ENCODE data around the gene LYRM4.

Gene LYRM4

GRCh38 chr6:5087389-5087788 lies 173.4 kb downstream of the LYRM4 start:
- no peak overlapping the region for H3K27ac Mint-ChIP-seq
- no peaks in the 10 kb centered on the region for H3K36me3 Mint-ChIP-seq (ENCODE audit: low read depth)
- H3K9me3 Mint-ChIP-seq, result no peaks in the 10 kb centered on the region
- no peak for TF ChIP-seq CTCF (IDR thresholded peaks at IDR 0.05; ENCODE audit: unreplicated experiment in 3 of 3)
- H3K27me3 Mint-ChIP-seq (ENCODE audit: low read depth), result peaks cover 37% of the 10 kb centered on the region
- no peaks in the 10 kb centered on the region for H3K4me1 Mint-ChIP-seq
- peak overlapping the region; percentile 59 to 77 (median 70) for H3K4me3 Mint-ChIP-seq

- H3K27ac Mint-ChIP-seq, result no peak overlapping the region
- no peak for TF ChIP-seq CTCF (IDR thresholded peaks at IDR 0.05; ENCODE audit: unreplicated experiment in 3 of 3)
- peak overlapping the region; percentile 53 to 65 (median 57) for H3K4me3 Mint-ChIP-seq
- H3K27me3 Mint-ChIP-seq (ENCODE audit: low read depth), result peaks cover 47% of the 10 kb centered on the region
- H3K36me3 Mint-ChIP-seq (ENCODE audit: low read depth), result no peaks in the 10 kb centered on the region
- H3K4me1 Mint-ChIP-seq, result no peaks in the 10 kb centered on the region
- no peaks in the 10 kb centered on the region for H3K9me3 Mint-ChIP-seq
These were observed 174.4 kb downstream of the LYRM4 start for GRCh38 chr6:5086294-5086890.

- Mint-ChIP-seq H3K36me3 (ENCODE audit: low read depth) (no peaks in the 10 kb centered on the region), H3K27ac (no peak overlapping the region), H3K4me3 (peak overlapping the region; percentile 53 to 81 (median 73)), H3K9me3 (no peaks in the 10 kb centered on the region), H3K27me3 (ENCODE audit: low read depth) (peaks cover 47% of the 10 kb centered on the region), H3K4me1 (no peaks in the 10 kb centered on the region)
- TF ChIP-seq CTCF (IDR thresholded peaks at IDR 0.05; ENCODE audit: unreplicated experiment in 3 of 3), result no peak
These were observed 175.0 kb downstream of the LYRM4 start for GRCh38 chr6:5085648-5086293.

GRCh38 chr6:5084781-5085647 lies 175.7 kb downstream of the LYRM4 start, which contains the start of gene PPP1R3G:
PPP1R3G (plus strand) TSS chr6:5085341; CDS start chr6:5085486, 145 bp downstream.
- Mint-ChIP-seq H3K4me1 (no peaks in the 10 kb centered on the region), H3K9me3 (no peaks in the 10 kb centered on the region), H3K27me3 (ENCODE audit: low read depth) (peaks cover 42% of the 10 kb centered on the region), H3K36me3 (ENCODE audit: low read depth) (no peaks in the 10 kb centered on the region), H3K27ac (no peak within 1 kb of the TSS), H3K4me3 (peak within 1 kb of the TSS; percentile 86 to 92 (median 91))
- TF ChIP-seq CTCF (IDR thresholded peaks at IDR 0.05; ENCODE audit: unreplicated experiment in 3 of 3), result no peak

DNA sequence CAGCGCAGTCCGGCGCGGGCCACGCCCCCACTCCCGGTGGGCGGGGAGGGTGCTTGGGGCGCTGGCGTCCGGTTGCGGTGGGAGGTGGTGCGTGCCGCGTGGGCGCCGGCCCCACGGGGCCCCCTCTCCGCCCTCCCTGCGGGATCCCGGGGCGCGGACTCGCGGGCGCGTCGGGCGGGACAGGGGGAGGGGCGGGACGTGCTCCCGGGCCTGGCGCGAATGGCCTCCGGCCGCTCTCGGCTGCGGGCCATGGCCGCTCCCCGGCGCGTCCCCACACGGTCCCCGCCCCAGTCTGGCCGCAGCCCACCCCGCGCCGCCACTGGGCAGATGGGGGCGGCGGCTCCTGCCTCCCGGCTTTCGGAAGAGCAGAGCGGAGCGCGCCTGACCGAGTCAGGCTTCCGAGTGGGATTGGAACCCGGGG lies 176.4 kb downstream of the LYRM4 start:
- peaks cover 41% of the 10 kb centered on the region for H3K27me3 Mint-ChIP-seq (ENCODE audit: low read depth)
- H3K4me1 Mint-ChIP-seq, result no peaks in the 10 kb centered on the region
- no peaks in the 10 kb centered on the region for H3K36me3 Mint-ChIP-seq (ENCODE audit: low read depth)
- no peak for TF ChIP-seq CTCF (IDR thresholded peaks at IDR 0.05; ENCODE audit: unreplicated experiment in 3 of 3)
- no peaks in the 10 kb centered on the region for H3K9me3 Mint-ChIP-seq
- H3K27ac Mint-ChIP-seq, result no peak overlapping the region
- peak overlapping the region; percentile 86 to 92 (median 91) for H3K4me3 Mint-ChIP-seq
